Cardiac muscle cell (in vitro differentiated cells and primary cell): Measurements from ENCODE around the gene PRPS1. TPM values are rescaled to one million over a fixed set of nuclear protein-coding genes. Genes with fewer than 3 reads are reported as not detected.

ENCODE experiments used
- DNase-seq, 2 donors: peaks; one replicate each; pipeline versions ENCODE4 v3.0.0 to v3.0.0-alpha.2; 2010 to 2017; ENCODE audit warnings: low read depth in 1 of 2, low spot score in 1 of 2
- H3K27ac ChIP-seq: fragments of 200-600 bp; sonication (generic); 2 replicates; pipeline ENCODE4 v1.5.1; 2016
- H3K27me3 ChIP-seq: fragments of 200-600 bp; sonication (generic); 2 replicates; pipeline ENCODE4 v1.6.0; 2016; ENCODE audit warnings: control low read depth
- H3K36me3 ChIP-seq: fragments of 200-600 bp; sonication (generic); 2 replicates; pipeline ENCODE4 v1.5.1; 2016; ENCODE audit warnings: control low read depth
- H3K4me1 ChIP-seq: fragments of 200-600 bp; sonication (generic); 2 replicates; pipeline ENCODE4 v1.8.1; 2017; ENCODE audit warnings: low read depth, mild to moderate bottlenecking, mixed run types
- H3K4me3 ChIP-seq: fragments of 200-600 bp; sonication (generic); 2 replicates; pipeline ENCODE4 v1.5.1; 2016; ENCODE audit warnings: mild to moderate bottlenecking
- H3K9me3 ChIP-seq: fragments of 200-600 bp; sonication (generic); 2 replicates; pipeline ENCODE4 v1.5.1; 2017; ENCODE audit warnings: low read depth, mild to moderate bottlenecking, control low read depth
- CTCF ChIP-seq: IDR thresholded peaks from 2 replicates; pipeline ENCODE4 v1.5.1; 2012; ENCODE audit warnings: low read depth, mild to moderate bottlenecking, low read length
- polyA plus RNA-seq: library from polyadenylated mRNA; unstranded; fragments of >200 nt; fragmentation: Nextera tagmentation; extraction: Ambion mirVana; gene quantifications from 2 replicates; pipeline ENCODE4 v1.2.1, GENCODE V29; 2016
- total RNA-seq: library from RNA; depleted of rRNA; stranded (reverse); fragments of >200 nt; gene quantifications from 2 replicates; pipeline ENCODE4 v1.2.3, GENCODE V29; 2016

PRPS1 gene
- total and polyA plus RNA-seq, 2 experiments from 2014 or later, result 75.4 to 78.7 TPM

GRCh38 chrX:107699616-107700015 lies 71.3 kb downstream of the PRPS1 start:
- Histone ChIP-seq H3K27ac (no peak overlapping the region), H3K9me3 (no peaks in the 10 kb centered on the region), H3K4me3 (no peak overlapping the region), H3K4me1 (peaks cover 7% of the 10 kb centered on the region), H3K36me3 (no peaks in the 10 kb centered on the region), H3K27me3 (no peaks in the 10 kb centered on the region)
- TF ChIP-seq CTCF, result no peak
- DNase-seq, result no peak

GRCh38 chrX:107700317-107700774 lies 72.0 kb downstream of the PRPS1 start:
- no peak for TF ChIP-seq CTCF
- no peak overlapping the region for H3K27ac ChIP-seq
- peak in 1 of 2 donors; percentile 82 for DNase-seq
- no peaks in the 10 kb centered on the region for H3K36me3 ChIP-seq
- peaks cover 8% of the 10 kb centered on the region for H3K4me1 ChIP-seq
- no peak overlapping the region for H3K4me3 ChIP-seq
- no peaks in the 10 kb centered on the region for H3K27me3 ChIP-seq
- H3K9me3 ChIP-seq, result no peaks in the 10 kb centered on the region

Other genes with a start within 250 kb of the PRPS1 start
- 2.3 and 4.5 TPM in 2 replicates for gene FRMPD3, start 178.9 kb upstream of the PRPS1 start, total RNA-seq
- gene FRMPD3, start 178.9 kb upstream of the PRPS1 start, polyA plus RNA-seq, result 0.51 and 1.2 TPM in 2 replicates
- 297 and 320 TPM in 2 replicates for gene TSC22D3, start 147.3 kb downstream of the PRPS1 start, total RNA-seq
- 235 and 253 TPM in 2 replicates for gene TSC22D3, start 147.3 kb downstream of the PRPS1 start, polyA plus RNA-seq
- gene NCBP2L, start 149.2 kb downstream of the PRPS1 start, total RNA-seq, result 0.11 TPM in 1 of 2 replicates, not detected in the other
- 0.11 and 0.16 TPM in 2 replicates for gene NCBP2L, start 149.2 kb downstream of the PRPS1 start, polyA plus RNA-seq
- 23.9 and 30.0 TPM in 2 replicates for gene MID2, start 197.4 kb downstream of the PRPS1 start, total RNA-seq
- gene MID2, start 197.4 kb downstream of the PRPS1 start, polyA plus RNA-seq, result 9.9 and 13.9 TPM in 2 replicates